Mesothelial cell of epicardium (in vitro differentiated cells): ENCODE data around the gene MRPL51. TPM values are rescaled to one million over a fixed set of nuclear protein-coding genes. Genes with fewer than 3 reads are reported as not detected.
"Not testable (repeated sequence)": the region's sequence is repeated elsewhere in the genome, so short reads cannot be mapped to it uniquely, and the experiment has no call there.

Source experiments
- DNase-seq, 2 experiments: peaks; one replicate each; pipeline ENCODE4 v3.0.0; 2021; ENCODE audit warnings: low spot score in 2 of 2; ENCODE audit not compliant: unreplicated experiment in 2 of 2
- H3K27ac Mint-ChIP-seq: 2 replicates; pipeline ENCODE4 v1.8.0; 2021; ENCODE audit warnings: mixed read lengths
- H3K27me3 Mint-ChIP-seq: 2 replicates; pipeline ENCODE4 v1.8.0; 2021; ENCODE audit warnings: low read depth, mixed read lengths
- H3K36me3 Mint-ChIP-seq: 2 replicates; pipeline ENCODE4 v1.8.0; 2021; ENCODE audit warnings: mixed read lengths
- H3K4me1 Mint-ChIP-seq: 2 replicates; pipeline ENCODE4 v1.8.0; 2021; ENCODE audit warnings: mixed read lengths
- H3K4me3 Mint-ChIP-seq: 2 replicates; pipeline ENCODE4 v1.8.0; 2021; ENCODE audit warnings: mild to moderate bottlenecking, moderate library complexity, mixed read lengths
- H3K9me3 Mint-ChIP-seq: 2 replicates; pipeline ENCODE4 v1.8.0; 2021; ENCODE audit warnings: mixed read lengths
- total RNA-seq: library from RNA; stranded (reverse); gene quantifications from 3 replicates; pipeline ENCODE4 v1.2.1, GENCODE V29; 2021
- TF ChIP-seq, protein P1 (sequence below): fragments of 200-600 bp; sonication (generic); IDR thresholded peaks from one replicate; pipeline ENCODE4 v1.5.0; 2021; ENCODE audit warnings: antibody characterized with exemption; ENCODE audit not compliant: unreplicated experiment

Gene MRPL51
- total RNA-seq, 1 donor from 2014 or later = 137 TPM

GRCh38 chr12:6539314-6539682 lies 46.2 kb upstream of the MRPL51 start:
- H3K4me3 Mint-ChIP-seq = no peak overlapping the region
- H3K9me3 Mint-ChIP-seq = no peaks in the 10 kb centered on the region
- H3K4me1 Mint-ChIP-seq = peaks cover 50% of the 10 kb centered on the region
- H3K36me3 Mint-ChIP-seq = peaks cover 12% of the 10 kb centered on the region
- H3K27me3 Mint-ChIP-seq = no peaks in the 10 kb centered on the region
- no peak for DNase-seq
- H3K27ac Mint-ChIP-seq = peak overlapping the region; percentile 66
- TF ChIP-seq, protein P1, sequence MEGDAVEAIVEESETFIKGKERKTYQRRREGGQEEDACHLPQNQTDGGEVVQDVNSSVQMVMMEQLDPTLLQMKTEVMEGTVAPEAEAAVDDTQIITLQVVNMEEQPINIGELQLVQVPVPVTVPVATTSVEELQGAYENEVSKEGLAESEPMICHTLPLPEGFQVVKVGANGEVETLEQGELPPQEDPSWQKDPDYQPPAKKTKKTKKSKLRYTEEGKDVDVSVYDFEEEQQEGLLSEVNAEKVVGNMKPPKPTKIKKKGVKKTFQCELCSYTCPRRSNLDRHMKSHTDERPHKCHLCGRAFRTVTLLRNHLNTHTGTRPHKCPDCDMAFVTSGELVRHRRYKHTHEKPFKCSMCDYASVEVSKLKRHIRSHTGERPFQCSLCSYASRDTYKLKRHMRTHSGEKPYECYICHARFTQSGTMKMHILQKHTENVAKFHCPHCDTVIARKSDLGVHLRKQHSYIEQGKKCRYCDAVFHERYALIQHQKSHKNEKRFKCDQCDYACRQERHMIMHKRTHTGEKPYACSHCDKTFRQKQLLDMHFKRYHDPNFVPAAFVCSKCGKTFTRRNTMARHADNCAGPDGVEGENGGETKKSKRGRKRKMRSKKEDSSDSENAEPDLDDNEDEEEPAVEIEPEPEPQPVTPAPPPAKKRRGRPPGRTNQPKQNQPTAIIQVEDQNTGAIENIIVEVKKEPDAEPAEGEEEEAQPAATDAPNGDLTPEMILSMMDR = no peak

- Mint-ChIP-seq H3K9me3 (no peaks in the 10 kb centered on the region), H3K27ac (peak overlapping the region; percentile 66), H3K36me3 (peaks cover 12% of the 10 kb centered on the region), H3K4me1 (peaks cover 53% of the 10 kb centered on the region), H3K4me3 (peak overlapping the region; percentile 10), H3K27me3 (no peaks in the 10 kb centered on the region)
- TF ChIP-seq, protein P1 = no peak
- DNase-seq = no peak
These were observed 45.6 kb upstream of the MRPL51 start for GRCh38 chr12:6538420-6539313.

DNA sequence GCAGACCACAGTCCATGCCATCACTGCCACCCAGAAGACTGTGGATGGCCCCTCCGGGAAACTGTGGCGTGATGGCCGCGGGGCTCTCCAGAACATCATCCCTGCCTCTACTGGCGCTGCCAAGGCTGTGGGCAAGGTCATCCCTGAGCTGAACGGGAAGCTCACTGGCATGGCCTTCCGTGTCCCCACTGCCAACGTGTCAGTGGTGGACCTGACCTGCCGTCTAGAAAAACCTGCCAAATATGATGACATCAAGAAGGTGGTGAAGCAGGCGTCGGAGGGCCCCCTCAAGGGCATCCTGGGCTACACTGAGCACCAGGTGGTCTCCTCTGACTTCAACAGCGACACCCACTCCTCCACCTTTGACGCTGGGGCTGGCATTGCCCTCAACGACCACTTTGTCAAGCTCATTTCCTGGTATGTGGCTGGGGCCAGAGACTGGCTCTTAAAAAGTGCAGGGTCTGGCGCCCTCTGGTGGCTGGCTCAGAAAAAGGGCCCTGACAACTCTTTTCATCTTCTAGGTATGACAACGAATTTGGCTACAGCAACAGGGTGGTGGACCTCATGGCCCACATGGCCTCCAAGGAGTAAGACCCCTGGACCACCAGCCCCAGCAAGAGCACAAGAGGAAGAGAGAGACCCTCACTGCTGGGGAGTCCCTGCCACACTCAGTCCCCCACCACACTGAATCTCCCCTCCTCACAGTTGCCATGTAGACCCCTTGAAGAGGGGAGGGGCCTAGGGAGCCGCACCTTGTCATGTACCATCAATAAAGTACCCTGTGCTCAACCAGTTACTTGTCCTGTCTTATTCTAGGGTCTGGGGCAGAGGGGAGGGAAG lies 44.7 kb upstream of the MRPL51 start:
- peaks cover 58% of the 10 kb centered on the region for H3K4me1 Mint-ChIP-seq
- H3K27me3 Mint-ChIP-seq, H3K9me3 Mint-ChIP-seq: not testable (repeated sequence)
- peaks cover 12% of the 10 kb centered on the region for H3K36me3 Mint-ChIP-seq
- DNase-seq = peak in 1 of 2 experiments; percentile 82
- H3K27ac Mint-ChIP-seq = peak overlapping the region; percentile 73
- peak overlapping the region; percentile 48 for H3K4me3 Mint-ChIP-seq
- TF ChIP-seq, protein P1 = peak; percentile 92

DNA sequence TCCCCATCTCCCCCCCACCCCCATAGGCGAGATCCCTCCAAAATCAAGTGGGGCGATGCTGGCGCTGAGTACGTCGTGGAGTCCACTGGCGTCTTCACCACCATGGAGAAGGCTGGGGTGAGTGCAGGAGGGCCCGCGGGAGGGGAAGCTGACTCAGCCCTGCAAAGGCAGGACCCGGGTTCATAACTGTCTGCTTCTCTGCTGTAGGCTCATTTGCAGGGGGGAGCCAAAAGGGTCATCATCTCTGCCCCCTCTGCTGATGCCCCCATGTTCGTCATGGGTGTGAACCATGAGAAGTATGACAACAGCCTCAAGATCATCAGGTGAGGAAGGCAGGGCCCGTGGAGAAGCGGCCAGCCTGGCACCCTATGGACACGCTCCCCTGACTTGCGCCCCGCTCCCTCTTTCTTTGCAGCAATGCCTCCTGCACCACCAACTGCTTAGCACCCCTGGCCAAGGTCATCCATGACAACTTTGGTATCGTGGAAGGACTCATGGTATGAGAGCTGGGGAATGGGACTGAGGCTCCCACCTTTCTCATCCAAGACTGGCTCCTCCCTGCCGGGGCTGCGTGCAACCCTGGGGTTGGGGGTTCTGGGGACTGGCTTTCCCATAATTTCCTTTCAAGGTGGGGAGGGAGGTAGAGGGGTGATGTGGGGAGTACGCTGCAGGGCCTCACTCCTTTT lies 44.0 kb upstream of the MRPL51 start:
- peaks cover 12% of the 10 kb centered on the region for H3K36me3 Mint-ChIP-seq
- H3K27ac Mint-ChIP-seq = peak overlapping the region; percentile 50
- no peaks in the 10 kb centered on the region for H3K9me3 Mint-ChIP-seq
- no peaks in the 10 kb centered on the region for H3K27me3 Mint-ChIP-seq
- TF ChIP-seq, protein P1 = no peak
- no peak for DNase-seq
- H3K4me1 Mint-ChIP-seq = peaks cover 65% of the 10 kb centered on the region
- H3K4me3 Mint-ChIP-seq = peak overlapping the region; percentile 91
